KMS-11 (cell line): Measurements from ENCODE around the gene SH3BP4.

Experiments used
- H2AFZ ChIP-seq: fragments of 200-600 bp; sonication (generic); 2 replicates; pipeline ENCODE4 v1.6.1; 2016; ENCODE audit warnings: antibody characterized with exemption, mixed run types, low read depth
- H3K27ac ChIP-seq: fragments of 200-600 bp; sonication (generic); 2 replicates; pipeline ENCODE4 v1.6.1; 2016; ENCODE audit warnings: mild to moderate bottlenecking, mixed run types
- H3K27me3 ChIP-seq: fragments of 200-600 bp; sonication (generic); 2 replicates; pipeline ENCODE4 v1.6.1; 2017; ENCODE audit warnings: mild to moderate bottlenecking, low read depth, mixed run types, moderate library complexity; ENCODE audit not compliant: insufficient read depth
- H3K36me3 ChIP-seq: fragments of 200-600 bp; sonication (generic); 2 replicates; pipeline ENCODE4 v1.6.1; 2017; ENCODE audit warnings: mild to moderate bottlenecking, mixed run types; ENCODE audit not compliant: insufficient read depth
- H3K4me1 ChIP-seq: fragments of 200-600 bp; sonication (generic); 2 replicates; pipeline ENCODE4 v1.6.1; 2016; ENCODE audit warnings: mild to moderate bottlenecking, low read depth, mixed run types; ENCODE audit not compliant: poor library complexity, severe bottlenecking
- H3K4me2 ChIP-seq: fragments of 200-600 bp; sonication (generic); 2 replicates; pipeline ENCODE4 v1.7.0; 2016; ENCODE audit warnings: mild to moderate bottlenecking, mixed run types
- H3K4me3 ChIP-seq: fragments of 200-600 bp; sonication (generic); IDR thresholded peaks from 2 replicates; pipeline ENCODE4 v1.6.1; 2017; ENCODE audit warnings: low read depth, low read length, mixed read lengths; ENCODE audit not compliant: insufficient read depth
- H3K79me2 ChIP-seq: fragments of 200-600 bp; sonication (generic); 2 replicates; pipeline ENCODE4 v1.6.1; 2016; ENCODE audit warnings: low read depth, mixed run types; ENCODE audit not compliant: insufficient read depth
- H3K9ac ChIP-seq: fragments of 200-600 bp; sonication (generic); 2 replicates; pipeline ENCODE4 v1.6.1; 2016; ENCODE audit warnings: mild to moderate bottlenecking, mixed run types
- H4K20me1 ChIP-seq: fragments of 200-600 bp; sonication (generic); 2 replicates; pipeline ENCODE4 v1.6.1; 2016; ENCODE audit warnings: mild to moderate bottlenecking, mixed run types; ENCODE audit not compliant: insufficient read depth
- TF ChIP-seq, protein P1 (sequence below): fragments of 200-600 bp; sonication (generic); conservative IDR thresholded peaks from 2 replicates; pipeline ENCODE4 v1.6.1; 2017; ENCODE audit warnings: low read depth, mild to moderate bottlenecking, antibody characterized with exemption, low read length, moderate library complexity, mixed read lengths

SH3BP4 gene

DNA sequence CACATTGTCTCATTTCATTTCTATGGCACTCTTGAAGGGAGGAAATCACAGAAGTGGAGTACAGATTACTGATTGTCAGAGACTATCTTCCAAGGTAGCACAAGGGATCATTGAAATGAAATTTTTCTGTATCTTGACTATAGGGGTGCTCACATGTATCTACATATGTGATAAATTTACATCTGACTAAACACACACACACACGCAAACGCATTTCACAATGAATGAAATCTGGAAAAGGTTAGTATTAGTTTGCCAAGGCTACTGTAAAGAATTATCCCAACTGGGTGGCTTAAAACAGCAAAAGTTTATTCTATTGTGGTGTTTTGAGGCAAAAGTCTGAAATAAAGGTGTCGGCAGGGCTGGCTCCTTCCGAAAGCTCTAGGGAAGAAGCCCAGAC, 144.6 kb downstream of the SH3BP4 start:
- no peaks in the 10 kb centered on the region for H3K36me3 ChIP-seq
- H3K79me2 ChIP-seq, result no peaks in the 10 kb centered on the region
- no peaks in the 10 kb centered on the region for H3K27me3 ChIP-seq
- H3K27ac ChIP-seq, result no peak overlapping the region
- no peak overlapping the region for H2AFZ ChIP-seq
- no peak overlapping the region for H3K9ac ChIP-seq
- H3K4me3 ChIP-seq, result no peak overlapping the region
- no peaks in the 10 kb centered on the region for H4K20me1 ChIP-seq
- H3K4me1 ChIP-seq, result no peaks in the 10 kb centered on the region
- TF ChIP-seq, protein P1, sequence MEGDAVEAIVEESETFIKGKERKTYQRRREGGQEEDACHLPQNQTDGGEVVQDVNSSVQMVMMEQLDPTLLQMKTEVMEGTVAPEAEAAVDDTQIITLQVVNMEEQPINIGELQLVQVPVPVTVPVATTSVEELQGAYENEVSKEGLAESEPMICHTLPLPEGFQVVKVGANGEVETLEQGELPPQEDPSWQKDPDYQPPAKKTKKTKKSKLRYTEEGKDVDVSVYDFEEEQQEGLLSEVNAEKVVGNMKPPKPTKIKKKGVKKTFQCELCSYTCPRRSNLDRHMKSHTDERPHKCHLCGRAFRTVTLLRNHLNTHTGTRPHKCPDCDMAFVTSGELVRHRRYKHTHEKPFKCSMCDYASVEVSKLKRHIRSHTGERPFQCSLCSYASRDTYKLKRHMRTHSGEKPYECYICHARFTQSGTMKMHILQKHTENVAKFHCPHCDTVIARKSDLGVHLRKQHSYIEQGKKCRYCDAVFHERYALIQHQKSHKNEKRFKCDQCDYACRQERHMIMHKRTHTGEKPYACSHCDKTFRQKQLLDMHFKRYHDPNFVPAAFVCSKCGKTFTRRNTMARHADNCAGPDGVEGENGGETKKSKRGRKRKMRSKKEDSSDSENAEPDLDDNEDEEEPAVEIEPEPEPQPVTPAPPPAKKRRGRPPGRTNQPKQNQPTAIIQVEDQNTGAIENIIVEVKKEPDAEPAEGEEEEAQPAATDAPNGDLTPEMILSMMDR, result no peak
- no peak overlapping the region for H3K4me2 ChIP-seq

- H3K9ac ChIP-seq, result no peak overlapping the region
- no peaks in the 10 kb centered on the region for H3K27me3 ChIP-seq
- no peaks in the 10 kb centered on the region for H4K20me1 ChIP-seq
- no peaks in the 10 kb centered on the region for H3K79me2 ChIP-seq
- no peak overlapping the region for H3K4me2 ChIP-seq
- TF ChIP-seq, protein P1, result no peak
- no peak overlapping the region for H3K4me3 ChIP-seq
- no peak overlapping the region for H2AFZ ChIP-seq
- H3K4me1 ChIP-seq, result no peaks in the 10 kb centered on the region
- H3K27ac ChIP-seq, result no peak overlapping the region
- H3K36me3 ChIP-seq, result no peaks in the 10 kb centered on the region
Measured at GRCh38 chr2:235097196-235097595, 145.4 kb downstream of the SH3BP4 start.

DNA sequence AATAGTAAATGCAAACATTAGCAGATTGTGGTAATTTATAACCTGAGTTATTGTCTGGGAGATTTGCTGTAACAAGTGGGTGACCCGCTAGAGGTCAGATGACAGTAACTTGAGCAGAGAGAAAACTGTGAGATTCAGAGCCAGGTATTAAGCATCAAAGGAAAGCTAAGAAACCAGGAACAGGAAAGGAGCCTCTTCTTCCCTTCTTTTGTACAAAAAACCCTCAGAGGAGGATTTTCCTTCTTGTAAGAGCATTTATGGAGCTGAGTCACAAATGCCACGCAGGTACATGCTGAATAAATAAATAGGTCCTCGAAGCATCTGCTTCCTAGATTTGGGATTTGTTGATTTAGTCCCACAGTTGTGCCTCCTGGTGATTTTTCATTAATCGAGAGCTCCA, 146.5 kb downstream of the SH3BP4 start:
- Histone ChIP-seq H3K27ac (no peak overlapping the region), H3K4me2 (no peak overlapping the region)

DNA sequence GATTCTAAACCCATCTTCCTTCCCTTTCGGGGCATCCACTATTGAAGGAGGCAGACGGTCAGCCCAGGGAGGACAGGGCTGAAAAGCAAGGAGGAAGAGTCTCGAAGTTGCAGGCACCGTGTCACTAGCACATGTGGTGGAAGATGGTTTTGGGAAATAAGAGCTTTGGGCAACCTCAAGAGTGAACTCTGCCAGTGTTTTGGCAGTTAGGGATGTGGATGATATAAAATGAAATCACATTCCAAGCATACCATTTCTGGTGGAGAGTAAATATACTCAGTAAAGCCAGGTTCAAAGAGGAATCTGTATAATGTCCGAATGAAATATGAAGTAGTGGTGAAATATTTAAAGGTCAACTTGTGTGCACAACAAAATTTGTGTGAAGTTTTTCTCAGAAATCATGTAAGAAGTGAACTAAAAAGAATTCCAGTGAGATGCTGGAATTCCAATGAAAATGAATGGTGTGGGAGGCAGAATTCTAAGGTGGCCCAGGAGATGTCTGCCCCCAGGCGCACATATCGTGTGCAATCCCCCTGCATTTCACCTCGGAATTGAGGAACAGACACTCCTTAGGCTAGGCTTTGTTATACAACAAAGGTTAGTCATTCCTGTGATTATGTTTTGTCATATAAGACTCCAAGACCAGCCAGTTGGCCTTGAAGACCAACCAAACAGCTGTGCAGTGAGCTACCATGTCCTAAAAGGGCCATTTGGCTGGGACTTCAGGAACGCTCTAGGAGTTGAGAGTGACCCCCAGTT, 147.1 kb downstream of the SH3BP4 start:
- Histone ChIP-seq H3K4me3 (no peak overlapping the region), H3K4me2 (no peak overlapping the region), H2AFZ (no peak overlapping the region), H3K36me3 (no peaks in the 10 kb centered on the region), H3K79me2 (no peaks in the 10 kb centered on the region), H3K27ac (no peak overlapping the region), H4K20me1 (no peaks in the 10 kb centered on the region), H3K9ac (no peak overlapping the region), H3K27me3 (no peaks in the 10 kb centered on the region), H3K4me1 (no peaks in the 10 kb centered on the region)
- TF ChIP-seq, protein P1, result no peak

More for the DNA sequence above, 146.5 kb downstream of the SH3BP4 start:
- no peak overlapping the region for H3K9ac ChIP-seq
- H3K4me3 ChIP-seq, result no peak overlapping the region
- H4K20me1 ChIP-seq, result no peaks in the 10 kb centered on the region
- TF ChIP-seq, protein P1, result no peak
- no peaks in the 10 kb centered on the region for H3K27me3 ChIP-seq
- H2AFZ ChIP-seq, result no peak overlapping the region
- no peaks in the 10 kb centered on the region for H3K79me2 ChIP-seq
- no peaks in the 10 kb centered on the region for H3K4me1 ChIP-seq
- no peaks in the 10 kb centered on the region for H3K36me3 ChIP-seq
